ENCODE data around the gene NIN.

Gene NIN

GRCh38 chr14:50714450-50715073, 116.4 kb downstream of the NIN start:
- H3K9me3 ChIP-seq (ENCODE audit: low read length), result no peaks in the 10 kb centered on the region
- no peak overlapping the region for H3K4me3 ChIP-seq (ENCODE audit: low read depth, low read length, poor library complexity, severe bottlenecking)
- H3K79me2 ChIP-seq (ENCODE audit: insufficient read depth, low read length), result no peaks in the 10 kb centered on the region
- H4K20me1 ChIP-seq (ENCODE audit: insufficient read depth, low read length), result no peaks in the 10 kb centered on the region
- H3K9ac ChIP-seq (ENCODE audit: low read length), result no peak overlapping the region
- H3K27ac ChIP-seq (ENCODE audit: low read depth, low read length, poor library complexity, severe bottlenecking), result no peak overlapping the region
- TF ChIP-seq EZH2 (IDR thresholded peaks at IDR 0.05; ENCODE audit: borderline replicate concordance, low read length) (no peak), CTCF (IDR thresholded peaks at IDR 0.05; ENCODE audit: low read length) (peak; percentile 82)
- no peaks in the 10 kb centered on the region for H3K4me1 ChIP-seq (ENCODE audit: insufficient read depth, low read length, severe bottlenecking)
- H3K36me3 ChIP-seq (ENCODE audit: insufficient read depth, low read length), result no peaks in the 10 kb centered on the region
- H2AFZ ChIP-seq (ENCODE audit: low read length), result no peak overlapping the region
- no peaks in the 10 kb centered on the region for H3K9me2 ChIP-seq (ENCODE audit: low read depth, low read length)
- H3F3A ChIP-seq (ENCODE audit: insufficient read depth, low read length), result 0 out of 2 replicates have a peak, but pooled peaks cover 8% of the 10 kb centered on the region
- H3K4me2 ChIP-seq (ENCODE audit: low read length), result no peak overlapping the region
- H3K27me3 ChIP-seq (ENCODE audit: insufficient read depth, low read length), result no peaks in the 10 kb centered on the region

GRCh38 chr14:50711043-50711442, 119.9 kb downstream of the NIN start:
- H3F3A ChIP-seq (ENCODE audit: insufficient read depth, low read length), result no peaks in the 10 kb centered on the region
- no peak overlapping the region for H3K9ac ChIP-seq (ENCODE audit: low read length)
- H3K36me3 ChIP-seq (ENCODE audit: insufficient read depth, low read length), result no peaks in the 10 kb centered on the region
- H3K4me1 ChIP-seq (ENCODE audit: insufficient read depth, low read length, severe bottlenecking), result no peaks in the 10 kb centered on the region
- no peaks in the 10 kb centered on the region for H3K79me2 ChIP-seq (ENCODE audit: insufficient read depth, low read length)
- no peaks in the 10 kb centered on the region for H3K27me3 ChIP-seq (ENCODE audit: insufficient read depth, low read length)
- H3K9me3 ChIP-seq (ENCODE audit: low read length), result no peaks in the 10 kb centered on the region
- TF ChIP-seq CTCF (IDR thresholded peaks at IDR 0.05; ENCODE audit: low read length), result no peak
- no peak for TF ChIP-seq EZH2 (IDR thresholded peaks at IDR 0.05; ENCODE audit: borderline replicate concordance, low read length)
- no peaks in the 10 kb centered on the region for H3K9me2 ChIP-seq (ENCODE audit: low read depth, low read length)
- no peak overlapping the region for H2AFZ ChIP-seq (ENCODE audit: low read length)
- H3K27ac ChIP-seq (ENCODE audit: low read depth, low read length, poor library complexity, severe bottlenecking), result no peak overlapping the region
- no peak overlapping the region for H3K4me2 ChIP-seq (ENCODE audit: low read length)
- H4K20me1 ChIP-seq (ENCODE audit: insufficient read depth, low read length), result no peaks in the 10 kb centered on the region
- H3K4me3 ChIP-seq (ENCODE audit: low read depth, low read length, poor library complexity, severe bottlenecking), result no peak overlapping the region

- Histone ChIP-seq H3K4me3 (ENCODE audit: low read depth, low read length, poor library complexity, severe bottlenecking) (no peak overlapping the region), H3K4me1 (ENCODE audit: insufficient read depth, low read length, severe bottlenecking) (no peaks in the 10 kb centered on the region), H3K27ac (ENCODE audit: low read depth, low read length, poor library complexity, severe bottlenecking) (no peak overlapping the region), H3K9ac (ENCODE audit: low read length) (no peak overlapping the region), H2AFZ (ENCODE audit: low read length) (no peak overlapping the region), H3F3A (ENCODE audit: insufficient read depth, low read length) (no peaks in the 10 kb centered on the region), H3K9me3 (ENCODE audit: low read length) (0 out of 2 replicates have a peak, but pooled peaks cover 3% of the 10 kb centered on the region), H4K20me1 (ENCODE audit: insufficient read depth, low read length) (no peaks in the 10 kb centered on the region), H3K27me3 (ENCODE audit: insufficient read depth, low read length) (no peaks in the 10 kb centered on the region), H3K36me3 (ENCODE audit: insufficient read depth, low read length) (no peaks in the 10 kb centered on the region), H3K79me2 (ENCODE audit: insufficient read depth, low read length) (no peaks in the 10 kb centered on the region), H3K4me2 (ENCODE audit: low read length) (no peak overlapping the region), H3K9me2 (ENCODE audit: low read depth, low read length) (no peaks in the 10 kb centered on the region)
- TF ChIP-seq EZH2 (IDR thresholded peaks at IDR 0.05; ENCODE audit: borderline replicate concordance, low read length) (no peak), CTCF (IDR thresholded peaks at IDR 0.05; ENCODE audit: low read length) (no peak)
Observed at GRCh38 chr14:50705026-50705593, 125.9 kb downstream of the NIN start.

Data from OCI-LY1 (cell line).